ENCODE measurements around the gene NPB.

NPB gene

DNA sequence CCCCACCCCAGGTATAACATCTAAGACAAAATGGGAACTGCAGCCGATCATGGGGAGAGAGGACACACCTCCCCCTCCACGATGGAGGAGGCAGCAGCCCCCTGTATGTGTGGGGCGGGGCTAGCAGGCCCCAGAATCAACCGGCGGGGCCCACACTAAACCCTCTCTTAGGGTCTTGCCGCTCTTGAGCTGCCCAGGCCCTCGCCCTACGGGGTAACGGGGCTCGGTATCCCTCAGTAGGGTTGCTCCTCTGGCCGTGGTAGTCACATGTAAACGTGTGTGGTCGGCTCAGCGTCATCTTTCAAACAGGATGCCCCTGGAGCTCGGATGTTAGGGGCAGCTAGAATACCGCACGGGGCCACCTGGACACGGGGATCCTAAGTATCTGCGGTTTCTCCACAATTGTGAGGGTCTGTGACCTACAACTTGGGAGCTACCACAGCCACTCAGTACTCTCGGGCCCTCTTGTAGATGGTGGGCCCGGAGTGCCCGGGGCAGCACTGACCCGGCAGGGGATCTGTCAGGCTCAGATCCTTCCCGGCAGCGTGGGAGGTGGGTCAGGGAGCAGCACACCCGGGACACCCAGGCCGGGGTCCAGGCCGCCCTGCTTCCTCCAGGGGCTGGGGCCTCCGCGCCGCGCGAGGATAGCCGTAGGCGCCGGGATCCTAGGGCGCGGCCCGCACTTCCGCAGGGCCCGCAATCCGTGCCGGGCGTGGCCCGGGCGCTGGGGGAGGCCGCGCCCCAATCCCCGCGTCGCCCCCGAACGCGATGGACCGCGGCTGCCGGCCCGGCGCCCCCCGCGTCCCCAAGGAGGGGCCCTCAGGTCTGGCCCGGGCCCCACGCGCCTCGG lies 31.7 kb upstream of the NPB start:
- DNase-seq: no peak

- DNase-seq: no peak
Observed at GRCh38 chr17:81870981-81871386, 31.1 kb upstream of the NPB start, which contains the start of gene ARHGDIA. ARHGDIA (minus strand) TSS chr17:81871337; CDS start chr17:81869930, 1,407 bp downstream.

- no peak for DNase-seq
Observed at GRCh38 chr17:81871387-81872230, 30.4 kb upstream of the NPB start.

- DNase-seq: no peak
Observed at GRCh38 chr17:81877569-81877968, 24.5 kb upstream of the NPB start.

- no peak for DNase-seq
Observed at GRCh38 chr17:81878294-81878693, 23.7 kb upstream of the NPB start.

GRCh38 chr17:81879121-81879520 lies 22.9 kb upstream of the NPB start:
- DNase-seq: no peak

GRCh38 chr17:81884520-81884919 lies 17.5 kb upstream of the NPB start:
- DNase-seq: no peak

GRCh38 chr17:81884968-81885367 lies 17.1 kb upstream of the NPB start:
- no peak for DNase-seq

DNA sequence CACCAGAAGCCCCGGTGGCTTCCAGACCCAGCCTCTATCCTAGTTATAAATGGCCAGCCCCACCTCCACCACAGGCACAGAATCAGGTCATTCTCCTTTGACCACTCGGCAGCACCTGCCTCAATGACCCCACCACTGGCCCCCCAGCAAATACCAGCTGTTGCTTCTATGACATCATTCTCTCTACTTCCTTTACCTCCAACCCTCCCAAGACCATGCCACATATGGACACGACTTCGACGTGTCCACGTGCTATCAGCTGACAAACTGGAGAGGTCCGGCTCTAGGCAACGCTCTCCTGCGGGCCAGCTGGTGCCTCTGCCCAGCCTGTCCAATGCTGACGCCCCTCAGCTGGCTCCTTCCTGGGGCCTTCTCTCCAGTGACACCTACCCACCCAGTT lies 16.6 kb upstream of the NPB start:
- DNase-seq: no peak

DNA sequence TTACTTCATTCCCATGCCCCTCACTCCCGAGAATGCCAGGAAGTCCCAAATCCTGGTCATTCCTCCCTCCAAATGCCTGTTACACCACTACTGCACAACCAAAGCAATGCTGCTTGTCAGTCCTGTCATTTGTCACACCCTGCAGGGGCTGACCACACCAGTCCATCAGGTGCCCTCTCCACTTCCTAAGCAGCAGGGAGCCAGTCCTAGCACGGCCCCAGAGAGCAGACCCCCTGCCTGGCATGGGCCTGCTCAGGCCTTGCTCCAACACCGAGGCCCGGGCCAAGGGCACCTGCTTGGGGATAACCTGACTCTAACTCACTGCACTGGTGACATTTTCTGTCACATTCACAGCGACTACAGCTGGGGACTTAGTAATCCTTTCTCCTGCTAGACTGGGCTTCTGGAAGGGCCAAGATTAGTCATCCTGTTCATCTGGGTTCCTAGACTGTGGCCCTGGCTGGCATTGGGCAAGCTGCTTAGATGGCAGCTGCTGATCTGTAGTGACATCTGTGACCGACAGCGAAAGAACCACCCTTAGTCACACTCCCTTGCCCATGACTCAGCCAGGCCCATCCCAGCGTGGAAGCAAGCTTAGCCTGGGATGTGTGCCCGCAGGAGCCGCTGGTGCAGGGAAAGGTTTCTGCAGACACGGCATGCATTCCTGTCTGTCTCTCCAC lies 16.0 kb upstream of the NPB start:
- no peak for DNase-seq

DNA sequence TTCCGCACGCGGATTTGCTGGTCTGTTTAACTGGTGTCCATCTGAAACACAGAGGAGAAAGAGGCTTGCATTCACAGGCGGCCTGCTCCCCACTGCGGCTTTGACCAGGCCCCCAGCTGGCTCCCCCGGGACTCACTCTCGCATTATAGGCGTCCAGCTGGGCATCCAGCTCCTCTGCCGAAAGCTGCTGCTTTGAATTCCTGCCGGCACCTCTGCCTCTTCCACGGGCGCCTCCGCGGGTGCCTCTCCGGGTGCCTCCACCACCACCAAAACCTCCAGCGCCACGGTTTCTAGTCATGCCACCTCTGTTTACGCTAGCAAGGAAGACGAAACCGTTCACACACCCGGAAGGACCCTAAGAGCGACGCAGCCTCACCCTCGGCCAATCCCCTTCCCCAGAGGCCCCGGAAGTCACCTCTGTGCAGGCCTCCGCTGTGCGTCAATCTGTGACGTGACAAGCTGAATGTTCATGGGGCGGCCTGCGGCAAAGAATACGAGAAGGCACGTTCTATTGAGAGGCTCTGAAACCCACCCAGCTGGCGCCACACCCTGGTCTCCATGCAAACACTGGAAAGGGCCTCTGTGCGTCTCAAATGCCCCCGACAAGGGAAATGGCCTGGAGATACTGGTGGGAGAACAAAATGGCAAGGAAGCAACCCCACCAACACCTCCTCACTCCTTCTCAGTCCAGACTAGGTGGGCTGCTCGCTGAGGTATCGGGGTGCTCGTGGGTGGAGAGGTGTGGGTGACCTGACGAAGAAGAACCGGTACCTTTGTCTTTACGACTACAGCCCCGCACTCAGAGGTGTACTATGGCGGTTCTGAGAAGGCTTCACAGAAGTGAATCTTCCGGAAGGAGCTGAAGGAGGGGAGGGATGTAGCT lies 13.7 kb upstream of the NPB start:
- DNase-seq: no peak

- DNase-seq: no peak
Observed at GRCh38 chr17:81888988-81889595, 12.9 kb upstream of the NPB start.

DNA sequence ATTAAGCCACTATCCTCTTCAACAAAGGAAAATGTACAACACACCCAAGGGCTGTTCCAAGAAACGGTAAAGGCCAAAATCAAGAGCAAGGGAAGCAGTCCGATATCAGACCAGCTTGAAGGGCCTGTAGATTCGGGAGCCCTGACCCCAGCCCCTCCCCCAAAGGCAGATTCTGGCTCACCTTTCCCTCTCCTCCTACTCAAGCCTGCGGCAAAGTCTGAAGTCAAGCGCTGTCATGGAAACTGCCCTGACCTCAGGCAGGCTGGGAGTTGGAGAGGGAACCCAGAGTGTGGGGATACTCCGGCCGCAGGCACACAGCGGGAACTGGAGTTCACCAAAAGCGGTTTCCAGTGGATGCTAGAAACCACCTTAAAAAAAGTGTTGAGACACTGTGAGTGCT lies 12.4 kb upstream of the NPB start:
- no peak for DNase-seq

DNA sequence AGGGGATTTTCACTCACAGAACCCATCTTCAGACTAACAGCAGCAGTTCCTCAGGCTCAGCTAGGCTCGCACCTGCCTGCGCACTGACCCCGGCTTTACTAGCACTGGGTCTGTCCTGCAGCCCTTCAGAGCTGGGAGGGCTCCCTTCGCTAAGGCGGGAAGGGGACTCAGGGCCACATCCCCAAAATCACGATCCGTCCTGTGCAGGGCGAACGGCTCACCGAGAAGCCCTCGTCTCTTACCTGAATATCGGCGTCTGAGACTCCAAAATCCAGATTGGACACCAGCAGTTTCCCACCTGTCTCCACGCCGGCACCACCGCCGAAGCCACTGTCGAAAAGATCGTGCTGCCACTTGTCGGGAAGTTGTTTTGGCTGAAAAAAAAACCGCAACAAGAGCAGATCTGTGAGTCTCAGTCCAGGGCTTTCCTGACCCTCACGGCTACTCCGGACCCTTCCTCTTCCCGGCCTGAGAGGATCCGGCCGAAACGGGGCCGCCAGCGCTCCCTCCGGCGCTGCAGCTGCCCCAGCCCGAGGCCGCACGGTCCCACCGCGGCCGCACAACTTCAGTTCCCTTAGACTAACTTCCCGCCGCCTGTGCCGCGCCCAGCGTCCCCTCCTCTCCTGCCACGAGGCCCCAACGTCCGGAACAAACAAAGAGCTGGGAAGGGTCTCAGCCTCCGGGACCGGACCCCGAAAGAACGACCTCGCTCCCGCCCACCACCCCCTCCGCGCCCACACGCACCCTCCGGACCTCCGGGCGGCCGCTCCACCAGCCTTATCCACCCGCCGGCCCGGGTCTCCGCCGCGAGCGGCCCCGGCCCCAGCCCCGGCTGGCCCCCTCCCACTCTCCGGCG lies 11.4 kb upstream of the NPB start:
- DNase-seq: no peak

- DNase-seq: no peak
Observed at GRCh38 chr17:81891303-81891552, 10.8 kb upstream of the NPB start.

GRCh38 chr17:81895400-81895799 lies 6.6 kb upstream of the NPB start:
- DNase-seq: no peak

GRCh38 chr17:81898029-81898866 lies 3.8 kb upstream of the NPB start:
- no peak for DNase-seq

GRCh38 chr17:81898885-81899284 lies 3.2 kb upstream of the NPB start:
- no peak for DNase-seq

DNA sequence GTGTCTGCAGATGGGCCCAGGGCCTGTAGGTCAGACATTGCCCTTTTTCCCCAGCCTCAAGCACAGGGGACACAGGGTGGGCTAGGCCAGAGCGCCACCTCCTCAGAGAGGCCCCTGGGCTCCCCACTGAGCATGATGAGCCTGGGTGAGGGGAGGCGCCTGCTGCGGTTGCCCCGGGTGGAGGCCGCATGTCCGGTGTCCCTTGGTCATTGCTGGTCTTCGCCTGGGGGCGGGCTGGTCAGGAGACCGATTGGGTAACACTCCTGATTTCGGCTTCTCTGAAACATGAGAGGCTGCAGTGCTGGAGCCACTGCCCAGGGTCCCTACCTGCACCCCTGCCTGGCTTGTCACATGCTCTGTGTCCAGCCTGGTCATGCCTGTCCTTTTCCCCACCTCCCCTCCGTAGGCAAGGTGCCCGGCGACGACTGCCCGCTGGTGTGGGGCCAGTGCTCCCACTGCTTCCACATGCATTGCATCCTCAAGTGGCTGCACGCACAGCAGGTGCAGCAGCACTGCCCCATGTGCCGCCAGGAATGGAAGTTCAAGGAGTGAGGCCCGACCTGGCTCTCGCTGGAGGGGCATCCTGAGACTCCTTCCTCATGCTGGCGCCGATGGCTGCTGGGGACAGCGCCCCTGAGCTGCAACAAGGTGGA lies 2.4 kb upstream of the NPB start:
- no peak for DNase-seq
